RCC 7860 (cell line): Measurements from ENCODE around the gene SNCA.
A peak's percentile ranks its signal among the peaks of the same experiment; 100 is the strongest.

Source experiments
- DNase-seq: peaks from one replicate; pipeline ENCODE4 v3.0.0-alpha.2; 2015; ENCODE audit warnings: low spot score
- FAIRE-seq: peaks from 2 replicates; lab custom pipeline; 2012; peaks lifted over from hg19 to GRCh38; lab: Jason Lieb, UNC

Gene SNCA

GRCh38 chr4:89836897-89837384 lies at the start of gene SNCA:
SNCA (minus strand) TSS chr4:89837161; CDS start chr4:89835667, 1,494 bp downstream.
- DNase-seq (no peak), FAIRE-seq (no peak)

- FAIRE-seq (no peak), DNase-seq (no peak)
These were observed 42.3 kb upstream of the SNCA start for GRCh38 chr4:89879215-89879614.

- FAIRE-seq (no peak), DNase-seq (no peak)
These were observed 41.6 kb upstream of the SNCA start for GRCh38 chr4:89878611-89879010.

GRCh38 chr4:89876548-89876947 lies 39.6 kb upstream of the SNCA start:
- FAIRE-seq (no peak), DNase-seq (no peak)

GRCh38 chr4:89871211-89871610 lies 34.2 kb upstream of the SNCA start:
- no peak for FAIRE-seq

GRCh38 chr4:89868999-89869589 lies 32.1 kb upstream of the SNCA start:
- no peak for DNase-seq
- peak; percentile 55 for FAIRE-seq

More at GRCh38 chr4:89871211-89871610, 34.2 kb upstream of the SNCA start:
- no peak for DNase-seq

- no peak for FAIRE-seq
- no peak for DNase-seq
These were observed 31.3 kb upstream of the SNCA start for GRCh38 chr4:89868276-89868675.

GRCh38 chr4:89863533-89863932 lies 26.6 kb upstream of the SNCA start:
- FAIRE-seq (no peak), DNase-seq (no peak)

- FAIRE-seq = no peak
- DNase-seq = no peak
These were observed 24.0 kb upstream of the SNCA start for GRCh38 chr4:89860971-89861370.

- FAIRE-seq (no peak), DNase-seq (no peak)
These were observed 18.3 kb upstream of the SNCA start for GRCh38 chr4:89855236-89855635.

GRCh38 chr4:89847571-89848325 lies 10.8 kb upstream of the SNCA start:
- DNase-seq (no peak), FAIRE-seq (no peak)

GRCh38 chr4:89839558-89839957 lies 2.6 kb upstream of the SNCA start:
- FAIRE-seq = no peak
- DNase-seq = no peak

- FAIRE-seq (no peak), DNase-seq (no peak)
These were observed 1.0 kb upstream of the SNCA start for GRCh38 chr4:89837993-89838390.

- DNase-seq (no peak), FAIRE-seq (no peak)
These were observed 528 bp upstream of the SNCA start for GRCh38 chr4:89837385-89837992.

- DNase-seq (no peak), FAIRE-seq (no peak)
These were observed 773 bp downstream of the SNCA start for GRCh38 chr4:89836031-89836745.

GRCh38 chr4:89835413-89835812 lies 1.5 kb downstream of the SNCA start:
- no peak for DNase-seq
- FAIRE-seq = no peak

- no peak for DNase-seq
- no peak for FAIRE-seq
These were observed 2.3 kb downstream of the SNCA start for GRCh38 chr4:89834486-89835209.

GRCh38 chr4:89829470-89830138 lies 7.4 kb downstream of the SNCA start:
- DNase-seq (no peak), FAIRE-seq (no peak)

GRCh38 chr4:89823416-89823815 lies 13.5 kb downstream of the SNCA start:
- FAIRE-seq (no peak), DNase-seq (peak; percentile 4)

GRCh38 chr4:89821612-89822011 lies 15.3 kb downstream of the SNCA start:
- DNase-seq = no peak
- FAIRE-seq = no peak
